ENCODE measurements around the gene GJB5.

- TF ChIP-seq CTCF (optimal IDR thresholded peaks at IDR 0.05 in 1 of 3, IDR thresholded peaks at IDR 0.05 in 1 of 3, conservative IDR thresholded peaks at IDR 0.05 in 1 of 3; ENCODE audit: extremely low read depth in 1 of 3, insufficient read depth in 2 of 3, low read length in 3 of 3) (no peak), EZH2 (IDR thresholded peaks at IDR 0.05; ENCODE audit: low read length) (no peak)
Observed at GRCh38 chr1:34785231-34785874, 30.5 kb downstream of the GJB5 start.

Measured in keratinocyte (primary cell).